Duodenal mucosa (tissue), 2 donors: ENCODE results near the gene CCT7.

ENCODE experiments used
- H3K27ac ChIP-seq: one replicate; pipeline ENCODE4 v1.7.0; 2013; ENCODE audit warnings: low read depth, low read length
- H3K27me3 ChIP-seq, 2 donors: one replicate each; pipeline ENCODE4 v1.7.0; 2013; ENCODE audit warnings: low read length in 2 of 2, control low read depth in 1 of 2; ENCODE audit not compliant: insufficient read depth in 2 of 2, control insufficient read depth in 1 of 2
- H3K36me3 ChIP-seq, 2 donors: one replicate each; pipeline ENCODE4 v1.7.0; 2013; ENCODE audit warnings: low read length in 2 of 2, control low read depth in 1 of 2; ENCODE audit not compliant: insufficient read depth in 2 of 2, control insufficient read depth in 1 of 2
- H3K4me1 ChIP-seq, 2 donors: one replicate each; pipeline ENCODE4 v1.7.0; 2013; ENCODE audit warnings: low read length in 2 of 2, control low read depth in 1 of 2; ENCODE audit not compliant: insufficient read depth in 2 of 2, control insufficient read depth in 1 of 2
- H3K4me3 ChIP-seq, 2 donors: one replicate each; pipeline ENCODE4 v1.7.0; 2013; ENCODE audit warnings: low read length in 2 of 2, low read depth in 1 of 2
- H3K9ac ChIP-seq, 2 donors: one replicate each; pipeline ENCODE4 v1.7.0; 2013; ENCODE audit warnings: low read length in 2 of 2, low read depth in 1 of 2
- H3K9me3 ChIP-seq, 2 donors: one replicate each; pipeline ENCODE4 v1.7.0; 2013; ENCODE audit warnings: low read length in 2 of 2, control low read depth in 1 of 2; ENCODE audit not compliant: control insufficient read depth in 1 of 2

The CCT7 gene

DNA sequence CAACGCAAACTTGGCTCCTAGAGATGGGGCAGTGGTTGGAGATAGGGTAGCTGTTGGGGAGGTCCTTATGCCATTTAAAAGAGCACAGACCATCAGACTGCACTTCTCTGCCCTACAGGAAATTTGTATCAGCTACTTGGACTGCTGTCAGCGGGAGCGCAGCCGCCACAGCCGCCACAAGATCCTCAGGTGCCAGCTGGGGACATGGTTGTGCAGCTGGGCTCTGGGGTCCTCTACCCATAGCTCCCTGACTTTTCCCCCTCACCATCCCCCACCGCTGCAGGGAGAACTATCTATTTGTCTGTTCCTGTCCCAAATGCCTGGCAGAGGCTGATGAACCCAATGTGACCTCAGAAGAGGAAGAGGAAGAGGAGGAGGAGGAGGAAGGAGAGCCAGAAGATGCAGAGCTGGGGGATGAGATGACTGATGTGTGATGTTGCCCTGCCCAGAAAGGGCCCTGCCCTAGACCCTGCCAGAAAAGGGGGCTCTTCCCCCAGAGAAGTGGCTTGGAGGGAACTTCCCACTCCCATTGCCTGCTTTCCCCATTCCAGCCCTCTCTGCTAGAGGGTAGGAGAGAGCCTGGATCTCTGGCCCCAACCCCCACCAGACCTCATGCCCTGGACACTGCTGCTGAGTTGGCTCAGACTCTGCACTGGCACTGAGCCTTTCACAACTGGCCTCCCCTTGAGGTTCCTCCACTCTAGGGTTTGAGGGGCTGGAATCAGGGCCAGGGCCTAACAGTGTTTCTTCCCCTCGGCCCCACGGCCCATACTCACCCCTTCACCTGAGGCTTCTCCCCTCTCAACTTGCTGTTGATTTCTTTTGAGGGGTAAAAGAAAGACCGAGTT lies 8.4 kb upstream of the CCT7 start:
- Histone ChIP-seq H3K4me1 (no peaks in the 10 kb centered on the region), H3K27me3 (no peaks in the 10 kb centered on the region), H3K9ac (no peak overlapping the region), H3K27ac (no peak overlapping the region), H3K4me3 (no peak overlapping the region), H3K9me3 (no peaks in the 10 kb centered on the region), H3K36me3 (peaks cover 12 to 85% of the 10 kb centered on the region in 2 donors)

DNA sequence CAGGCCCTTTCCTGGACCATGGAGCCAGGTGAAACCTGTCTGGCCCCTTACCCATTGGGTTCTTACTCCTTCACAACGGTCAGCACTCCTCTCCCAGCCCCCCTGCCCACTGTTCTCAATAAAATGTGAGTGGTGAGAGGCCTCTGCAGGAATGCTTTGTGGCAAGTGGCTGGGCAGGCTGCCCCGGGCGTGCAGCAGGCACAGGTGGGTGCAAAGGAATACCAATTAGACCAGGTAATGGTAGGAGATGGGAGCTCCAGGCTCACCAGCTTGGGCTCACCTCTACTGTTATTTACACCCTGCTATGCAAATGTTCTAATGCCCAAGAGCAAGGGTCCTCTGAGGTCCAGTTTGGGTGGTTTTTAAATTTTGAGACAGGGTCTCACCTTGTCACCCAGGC lies 7.0 kb upstream of the CCT7 start:
- H3K27me3 ChIP-seq: no peaks in the 10 kb centered on the region
- no peaks in the 10 kb centered on the region for H3K9me3 ChIP-seq
- no peak overlapping the region for H3K27ac ChIP-seq
- H3K9ac ChIP-seq: no peak overlapping the region
- peaks cover 12 to 73% of the 10 kb centered on the region in 2 donors for H3K36me3 ChIP-seq
- no peak overlapping the region for H3K4me3 ChIP-seq
- no peaks in the 10 kb centered on the region for H3K4me1 ChIP-seq

DNA sequence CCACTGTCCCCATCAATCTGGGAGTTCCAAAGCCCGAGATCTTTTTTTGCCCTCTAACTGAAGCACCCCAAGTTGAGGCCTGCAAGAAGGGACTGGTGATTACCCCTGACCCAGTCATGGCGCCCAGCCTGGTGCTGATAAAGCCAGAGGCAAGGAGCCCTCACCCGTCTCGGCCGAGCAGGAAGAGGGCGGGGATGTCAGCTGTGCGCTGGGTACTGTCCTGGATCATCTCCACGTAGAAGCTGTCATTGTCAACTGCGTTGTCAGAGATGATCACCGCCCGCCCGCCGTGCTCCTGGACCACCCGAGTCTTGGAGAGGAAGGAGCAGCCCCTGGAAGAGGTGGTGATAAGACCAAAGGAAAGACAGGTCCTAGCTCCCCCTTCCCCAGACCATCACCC lies 5.5 kb upstream of the CCT7 start:
- Histone ChIP-seq H3K36me3 (peaks cover 12 to 59% of the 10 kb centered on the region in 2 donors), H3K9me3 (no peaks in the 10 kb centered on the region), H3K4me3 (no peak overlapping the region), H3K9ac (no peak overlapping the region), H3K27ac (no peak overlapping the region), H3K27me3 (no peaks in the 10 kb centered on the region), H3K4me1 (peaks cover 4 to 10% of the 10 kb centered on the region in 2 donors)

DNA sequence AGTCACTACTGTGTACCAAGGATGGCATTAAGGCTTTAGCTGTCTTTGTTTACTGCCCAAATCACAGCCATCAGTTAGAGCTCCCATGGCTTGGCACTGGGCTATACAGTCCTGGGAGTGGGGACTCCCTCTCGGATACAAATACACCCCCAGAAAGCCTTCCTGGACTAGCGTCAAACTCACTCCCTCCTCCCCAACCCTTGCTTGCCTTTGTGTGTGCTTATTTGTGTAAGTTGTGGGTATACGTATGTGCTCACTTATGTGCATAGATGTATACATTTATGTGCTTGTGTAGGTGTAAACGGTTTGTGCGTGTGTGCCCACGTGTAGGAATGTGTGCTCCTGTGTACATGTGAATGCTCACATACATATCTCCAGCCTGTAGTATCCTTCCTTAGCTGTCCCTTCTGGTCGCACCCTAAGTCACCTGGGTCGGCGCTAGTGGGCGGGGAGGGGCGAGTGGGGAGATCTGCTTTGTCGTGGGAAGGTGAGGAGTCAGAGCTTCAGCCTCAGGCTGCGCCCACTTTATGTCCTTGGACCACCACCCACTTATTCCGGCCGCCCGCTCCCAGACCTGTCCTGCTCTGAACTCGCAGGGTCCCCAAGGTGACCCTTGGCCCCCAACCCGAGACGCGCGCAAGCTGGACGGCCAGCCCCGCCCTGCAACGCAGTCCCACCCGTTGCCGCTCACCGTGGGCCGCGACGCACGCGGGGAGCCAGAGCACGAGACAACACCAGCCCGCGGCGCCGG lies 1.5 kb upstream of the CCT7 start:
- peak overlapping the region; percentile 76 to 92 for H3K9ac ChIP-seq
- H3K4me3 ChIP-seq: peak overlapping the region; percentile 94 to 99
- H3K36me3 ChIP-seq: peaks cover 3 to 27% of the 10 kb centered on the region in 2 donors
- no peaks in the 10 kb centered on the region for H3K27me3 ChIP-seq
- H3K9me3 ChIP-seq: no peaks in the 10 kb centered on the region
- no peak overlapping the region for H3K27ac ChIP-seq
- peaks cover 17 to 31% of the 10 kb centered on the region in 2 donors for H3K4me1 ChIP-seq

DNA sequence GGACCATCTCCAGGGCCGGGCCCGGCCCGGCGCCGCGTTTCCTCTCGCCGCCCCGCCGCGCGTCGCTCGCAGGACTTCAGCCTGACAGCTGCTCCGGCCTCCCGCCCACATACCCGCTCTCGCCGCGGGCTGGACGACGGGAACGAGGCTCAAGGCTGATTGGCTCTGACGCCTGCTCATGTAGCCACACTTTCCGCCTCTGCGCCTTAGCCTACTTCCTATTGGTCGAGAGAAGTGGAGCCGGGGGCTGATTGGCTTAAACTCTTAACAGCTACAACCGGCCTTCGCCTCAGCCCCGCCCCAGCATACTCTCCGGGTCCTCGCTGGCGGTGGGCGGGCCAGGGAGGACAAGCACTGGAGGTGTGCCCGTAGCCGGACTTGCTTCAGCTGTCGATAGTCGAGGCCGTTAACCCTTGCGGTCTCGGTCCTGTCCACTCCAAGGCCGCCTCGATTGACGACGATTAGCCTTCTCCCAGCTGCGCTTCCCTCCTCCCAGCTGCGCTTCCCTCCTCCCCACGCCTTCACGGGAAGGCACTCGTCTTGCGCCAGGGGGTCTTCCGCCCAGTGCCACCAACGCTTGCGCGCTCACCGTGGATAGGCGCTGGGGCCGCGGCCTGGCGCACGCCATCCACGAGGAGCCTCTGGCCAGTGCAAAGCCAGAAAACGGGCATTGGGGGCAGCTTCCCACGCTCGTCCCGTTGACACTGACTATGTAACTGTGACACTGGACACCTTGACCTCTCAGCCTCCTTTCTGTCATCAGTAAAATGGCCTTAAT lies 765 bp upstream of the CCT7 start, which contains the start of gene PRADC1:
Gene PRADC1 (minus strand): TSS at position 86 of the 778 bp plus-strand sequence. CDS start 79 bp downstream, at position 7.
- peak within 1 kb of the TSS; percentile 87 to 99 for H3K9ac ChIP-seq
- peaks cover 17 to 31% of the 10 kb centered on the region in 2 donors for H3K4me1 ChIP-seq
- no peaks in the 10 kb centered on the region for H3K27me3 ChIP-seq
- peak within 1 kb of the TSS; percentile 88 for H3K27ac ChIP-seq
- peak within 1 kb of the TSS; percentile 94 to 99 for H3K4me3 ChIP-seq
- peaks cover 3 to 23% of the 10 kb centered on the region in 2 donors for H3K36me3 ChIP-seq
- H3K9me3 ChIP-seq: no peaks in the 10 kb centered on the region

DNA sequence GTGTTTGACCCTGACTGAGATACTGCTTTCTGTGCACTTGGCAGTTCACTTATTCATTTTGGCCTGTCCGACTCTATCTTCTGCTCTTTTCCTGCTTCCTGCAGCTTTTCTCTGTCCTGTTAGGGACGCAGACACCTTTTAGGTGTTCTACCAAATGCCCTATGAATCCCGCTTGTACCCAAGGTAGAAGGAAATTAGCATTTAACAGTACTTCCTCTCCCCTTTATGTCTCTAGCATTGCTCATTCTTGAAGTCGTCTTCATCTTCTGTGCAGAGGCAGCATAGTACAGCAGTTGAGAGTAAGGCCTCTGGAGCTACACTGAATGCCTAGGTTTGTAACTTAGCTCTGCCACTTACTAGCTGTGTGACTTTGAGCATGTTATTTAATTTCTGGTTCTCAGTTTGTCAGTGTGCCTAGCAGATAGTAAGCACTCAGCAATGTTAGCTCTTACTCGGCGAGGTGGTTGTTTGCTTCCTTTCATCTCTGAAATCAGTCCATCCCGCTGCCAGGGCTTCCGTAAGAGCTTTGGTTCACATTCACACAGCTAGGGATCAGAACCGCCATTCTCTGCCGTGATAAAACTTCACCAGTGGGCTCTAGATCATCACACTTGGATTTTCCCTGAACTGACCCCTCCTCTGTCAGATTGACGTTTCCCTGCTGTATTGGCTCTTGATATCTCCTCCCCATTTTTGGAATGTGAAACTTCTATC lies 1.4 kb downstream of the CCT7 start:
- peaks cover 10 to 24% of the 10 kb centered on the region in 2 donors for H3K36me3 ChIP-seq
- no peaks in the 10 kb centered on the region for H3K27me3 ChIP-seq
- H3K27ac ChIP-seq: no peak overlapping the region
- H3K4me3 ChIP-seq: peak overlapping the region; percentile 94 to 99
- peak overlapping the region; percentile 87 to 99 for H3K9ac ChIP-seq
- H3K9me3 ChIP-seq: no peaks in the 10 kb centered on the region
- H3K4me1 ChIP-seq: peaks cover 17 to 31% of the 10 kb centered on the region in 2 donors

DNA sequence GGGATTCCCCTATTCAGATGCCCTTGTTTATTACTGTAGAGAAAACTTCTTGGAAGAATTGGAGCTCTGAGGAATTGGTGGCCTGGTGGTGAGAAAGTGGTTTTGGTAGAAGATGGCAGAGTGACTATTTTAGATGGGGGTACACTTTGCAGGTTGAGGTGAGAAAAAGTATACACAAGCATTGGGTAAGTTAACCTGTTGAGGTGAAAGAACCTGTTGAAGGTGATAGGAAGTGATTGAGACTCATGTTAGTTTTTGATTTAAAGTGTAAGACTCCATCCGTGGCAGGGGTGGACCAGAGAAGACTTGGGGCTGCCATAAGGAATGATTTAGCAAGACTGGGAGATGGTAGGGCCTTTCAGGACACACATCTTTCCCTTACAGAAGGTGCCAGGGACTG lies 3.1 kb downstream of the CCT7 start:
- Histone ChIP-seq H3K27ac (no peak overlapping the region), H3K9ac (no peak overlapping the region), H3K36me3 (peaks cover 10 to 24% of the 10 kb centered on the region in 2 donors), H3K9me3 (no peaks in the 10 kb centered on the region), H3K4me3 (no peak overlapping the region), H3K27me3 (no peaks in the 10 kb centered on the region), H3K4me1 (peaks cover 17 to 31% of the 10 kb centered on the region in 2 donors)

DNA sequence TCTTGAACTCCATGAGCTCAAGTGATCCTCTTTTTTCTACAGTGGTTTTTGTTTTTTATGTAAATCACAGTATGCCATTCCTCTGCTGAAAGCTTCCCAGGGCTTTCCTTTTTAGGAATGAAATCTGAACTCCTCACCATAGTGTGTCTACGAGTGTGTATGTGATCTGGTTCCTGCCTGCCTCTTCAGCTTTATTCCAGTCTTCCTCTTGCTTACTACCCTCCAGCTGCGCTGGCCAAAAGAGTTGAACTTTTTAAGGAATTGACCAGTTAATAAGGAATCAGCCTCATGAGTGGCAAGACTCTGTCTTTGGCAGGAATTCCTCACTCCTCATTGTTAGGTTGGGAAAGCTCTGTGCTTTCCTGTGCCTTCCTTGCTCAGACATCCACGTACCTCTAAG lies 4.0 kb downstream of the CCT7 start:
- peaks cover 14 to 25% of the 10 kb centered on the region in 2 donors for H3K4me1 ChIP-seq
- H3K9ac ChIP-seq: no peak overlapping the region
- H3K36me3 ChIP-seq: peaks cover 18 to 33% of the 10 kb centered on the region in 2 donors
- no peak overlapping the region for H3K27ac ChIP-seq
- no peak overlapping the region for H3K4me3 ChIP-seq
- no peaks in the 10 kb centered on the region for H3K9me3 ChIP-seq
- H3K27me3 ChIP-seq: no peaks in the 10 kb centered on the region

DNA sequence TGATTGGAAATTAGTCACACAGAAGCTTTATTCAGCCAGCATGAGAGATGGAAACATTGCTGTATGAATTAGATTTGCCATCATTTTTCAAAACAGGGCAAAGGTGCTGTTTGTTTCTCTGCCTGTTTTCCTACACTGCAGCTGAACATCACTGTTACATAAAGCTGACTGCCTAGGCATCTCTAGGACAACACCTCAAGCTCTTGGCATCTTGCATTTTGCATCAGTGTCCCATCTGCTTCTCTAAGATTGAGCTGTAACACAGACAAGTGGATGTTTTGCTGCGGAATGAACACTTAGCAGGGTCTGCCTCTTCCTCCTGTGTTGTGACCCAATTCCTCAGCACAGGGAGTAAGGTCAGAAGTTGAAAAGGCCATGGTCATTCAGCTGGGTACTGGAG lies 4.9 kb downstream of the CCT7 start:
- H3K36me3 ChIP-seq: peaks cover 20 to 41% of the 10 kb centered on the region in 2 donors

More for the DNA sequence above, 4.9 kb downstream of the CCT7 start:
- Histone ChIP-seq H3K4me1 (peaks cover 14 to 18% of the 10 kb centered on the region in 2 donors), H3K27ac (no peak overlapping the region), H3K4me3 (no peak overlapping the region), H3K9me3 (no peaks in the 10 kb centered on the region), H3K27me3 (no peaks in the 10 kb centered on the region), H3K9ac (no peak overlapping the region)
